HepG2 (cell line): ENCODE measurements around the gene MRPL58. TPM values are rescaled to one million over a fixed set of nuclear protein-coding genes. Genes with fewer than 3 reads are reported as not detected.

ENCODE experiments used
- AHR ChIP-seq: IDR thresholded peaks from 2 replicates; pipeline ENCODE4 v1.6.1; 2018; ENCODE audit warnings: missing genetic modification reagents, missing compliant biosample characterization
- CCAR2 ChIP-seq: fragments of 200-400 bp; formaldehyde crosslinking; optimal IDR thresholded peaks from 2 replicates; pipeline ENCODE3; 2018; ENCODE audit warnings: low read depth, mild to moderate bottlenecking, low read length, moderate library complexity
- CENPT ChIP-seq: sonication (generic); formaldehyde crosslinking; IDR thresholded peaks from 2 replicates; pipeline ENCODE4 v1.8.0; 2022; ENCODE audit warnings: low read depth, mild to moderate bottlenecking, moderate library complexity, missing genetic modification reagents
- EP300 ChIP-seq, 3 experiments: sonication (generic) in 1 of 3; formaldehyde crosslinking in 1 of 3; IDR thresholded peaks; 2 replicates each; pipeline versions ENCODE4 v1.5.1 to v1.6.1; 2011 to 2020; ENCODE audit warnings: low read depth in 2 of 3, low read length in 2 of 3, borderline replicate concordance in 1 of 3, improper control_type of control experiment in 1 of 3, mild to moderate bottlenecking in 1 of 3, missing genetic modification reagents in 1 of 3, moderate library complexity in 1 of 3
- ERF ChIP-seq: IDR thresholded peaks from 2 replicates; pipeline ENCODE4 v1.6.1; 2018; ENCODE audit warnings: missing biosample characterization, missing genetic modification reagents
- FIP1L1 ChIP-seq: fragments of 200-400 bp; formaldehyde crosslinking; IDR thresholded peaks from 2 replicates; pipeline ENCODE4 v1.6.1; 2018; ENCODE audit warnings: low read depth, mild to moderate bottlenecking, low read length, moderate library complexity, borderline replicate concordance; ENCODE audit not compliant: insufficient read depth
- FOXM1 ChIP-seq: sonication (generic); formaldehyde crosslinking; IDR thresholded peaks from 2 replicates; pipeline ENCODE4 v1.5.0; 2020; ENCODE audit warnings: missing genetic modification reagents
- HNRNPL ChIP-seq: fragments of 200-400 bp; formaldehyde crosslinking; IDR thresholded peaks from 2 replicates; pipeline ENCODE4 v1.6.1; 2017; ENCODE audit warnings: mild to moderate bottlenecking, low read depth, low read length
- MTF2 ChIP-seq: sonication (generic); formaldehyde crosslinking; IDR thresholded peaks from 2 replicates; pipeline ENCODE4 v1.5.0; 2020; ENCODE audit warnings: missing genetic modification reagents, borderline replicate concordance
- ONECUT2 ChIP-seq: sonication (generic); formaldehyde crosslinking; IDR thresholded peaks from 2 replicates; pipeline ENCODE4 v1.4.0; 2020; ENCODE audit warnings: missing genetic modification reagents
- REPIN1 ChIP-seq: sonication (generic); formaldehyde crosslinking; IDR thresholded peaks from 2 replicates; pipeline ENCODE4 v1.8.0; 2022; ENCODE audit warnings: missing genetic modification reagents, low read depth, mild to moderate bottlenecking, borderline replicate concordance
- SMARCC2 ChIP-seq: fragments of 450-650 bp; IDR thresholded peaks from 2 replicates; pipeline ENCODE4 v1.6.1; 2017; ENCODE audit warnings: antibody characterized with exemption, mild to moderate bottlenecking
- TGIF2 ChIP-seq: IDR thresholded peaks from 2 replicates; pipeline ENCODE4 v1.6.1; 2016; ENCODE audit warnings: control low read depth, missing compliant biosample characterization
- WIZ ChIP-seq: sonication (generic); formaldehyde crosslinking; IDR thresholded peaks from 2 replicates; pipeline ENCODE4 v1.5.1; 2020; ENCODE audit warnings: mild to moderate bottlenecking, missing genetic modification reagents
- ZNF350 ChIP-seq: sonication (generic); formaldehyde crosslinking; IDR thresholded peaks from 2 replicates; pipeline ENCODE4 v1.4.0; 2020; ENCODE audit warnings: mild to moderate bottlenecking, low read depth, missing genetic modification reagents, borderline replicate concordance
- ZNF672 ChIP-seq: sonication (generic); formaldehyde crosslinking; IDR thresholded peaks from 2 replicates; pipeline ENCODE4 v1.8.1; 2022; ENCODE audit warnings: missing genetic modification reagents
- ZNF7 ChIP-seq: IDR thresholded peaks from 2 replicates; pipeline ENCODE4 v1.6.1; 2016; ENCODE audit warnings: missing biosample characterization, missing genetic modification reagents
- ZNF747 ChIP-seq: sonication (generic); formaldehyde crosslinking; IDR thresholded peaks from 2 replicates; pipeline ENCODE4 v1.8.1; 2023; ENCODE audit warnings: missing genetic modification reagents, mild to moderate bottlenecking, borderline replicate concordance
- ZNF816 ChIP-seq: sonication (generic); formaldehyde crosslinking; IDR thresholded peaks from 2 replicates; pipeline ENCODE4 v1.8.0; 2022; ENCODE audit warnings: missing genetic modification reagents, mild to moderate bottlenecking, borderline replicate concordance
- polyA plus RNA-seq, 8 experiments: library from polyadenylated mRNA; depleted of rRNA in 3 of 8; stranded (reverse) in 7 of 8; unstranded in 1 of 8; fragments of >200 nt; fragmentation: Illumina TruSeq in 4 of 8; extraction: Trizol in 4 of 8; gene quantifications; 2 replicates each; pipeline versions ENCODE4 v1.2.1 to v1.2.3, GENCODE V29; 2011 to 2016; ENCODE audit warnings: low read depth in 4 of 8, missing spikeins in 1 of 8, mixed read lengths in 1 of 8; ENCODE audit not compliant: insufficient read depth in 1 of 8
- total RNA-seq, 5 experiments: library from RNA; depleted of rRNA; stranded (reverse); fragments of >200 nt; fragmentation: Illumina TruSeq; extraction: Trizol; gene quantifications; 2 replicates each; pipeline ENCODE4 v1.2.3, GENCODE V29; 2016; ENCODE audit warnings: low read depth in 1 of 5
- TF ChIP-seq, protein P1 (sequence below): sonication (generic); formaldehyde crosslinking; IDR thresholded peaks from 2 replicates; pipeline ENCODE4 v1.5.0; 2020; ENCODE audit warnings: missing genetic modification reagents
- TF ChIP-seq, protein P2 (sequence below): sonication (generic); formaldehyde crosslinking; IDR thresholded peaks from 2 replicates; pipeline ENCODE4 v1.8.0; 2022; ENCODE audit warnings: mild to moderate bottlenecking, missing genetic modification reagents; ENCODE audit not compliant: insufficient replicate concordance
- TF ChIP-seq, protein P3 (sequence below): sonication (generic); formaldehyde crosslinking; IDR thresholded peaks from 2 replicates; pipeline ENCODE4 v1.4.0; 2020; ENCODE audit warnings: mild to moderate bottlenecking, missing genetic modification reagents

The MRPL58 gene
- total and polyA plus RNA-seq, 2 of the 13 experiments (the other 11 are each of a cell fraction or from before 2014, with no cell fraction given) = 44.9 to 68.9 TPM

DNA sequence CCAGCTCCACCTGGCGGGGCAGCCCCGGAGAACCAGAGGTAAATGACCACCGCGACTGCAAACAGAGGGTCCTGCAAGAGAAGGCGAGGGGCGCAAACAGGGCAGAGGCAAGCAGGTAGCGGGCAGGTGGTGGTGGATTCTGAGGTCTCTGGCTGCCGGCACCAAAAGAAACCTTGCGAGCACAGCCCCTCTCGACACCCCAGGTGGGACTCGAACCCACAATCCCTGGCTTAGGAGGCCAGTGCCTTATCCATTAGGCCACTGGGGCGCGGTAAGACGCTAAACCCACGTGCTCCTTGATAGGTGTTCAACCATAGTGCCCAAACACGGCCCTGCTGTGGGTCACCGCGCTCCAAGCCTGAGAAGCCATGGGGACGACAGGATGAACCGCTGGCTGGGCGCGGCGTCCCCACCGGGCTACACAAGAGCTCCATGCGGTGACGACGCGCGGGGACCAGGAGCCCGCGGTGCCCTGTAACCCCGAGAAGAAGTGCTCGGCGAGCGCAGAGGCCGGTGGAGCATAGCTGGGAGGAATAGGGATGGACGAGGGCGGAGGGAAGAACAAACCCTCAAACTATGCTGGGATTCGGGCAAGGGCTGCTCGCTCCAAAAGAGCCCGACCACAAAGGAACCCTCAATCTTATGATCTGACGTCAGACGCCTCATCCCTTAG lies 21.9 kb downstream of the MRPL58 start (continued):
- peak; percentile 86 for TF ChIP-seq TGIF2 (CRISPR knock-in tag)
- TF ChIP-seq WIZ (CRISPR knock-in tag) = peak; percentile 93
- no peak for TF ChIP-seq SMARCC2
- TF ChIP-seq ZNF747 (CRISPR knock-in tag) = peak; percentile 50; the same call in 1 of the 2 replicates
- TF ChIP-seq MTF2 (CRISPR knock-in tag) = no peak; the same call in 1 of the 2 replicates
- peak; percentile 8; the same call in 1 of the 2 replicates for TF ChIP-seq ERF (CRISPR knock-in tag)
- no peak; the same call in 1 of the 2 replicates for TF ChIP-seq AHR (CRISPR knock-in tag)
- TF ChIP-seq ZNF7 (CRISPR knock-in tag) = peak; percentile 12; the same call in 1 of the 2 replicates
- peak; percentile 20; the same call in 1 of the 2 replicates for TF ChIP-seq FOXM1 (CRISPR knock-in tag)
- no peak for TF ChIP-seq CCAR2
- TF ChIP-seq, protein P1, sequence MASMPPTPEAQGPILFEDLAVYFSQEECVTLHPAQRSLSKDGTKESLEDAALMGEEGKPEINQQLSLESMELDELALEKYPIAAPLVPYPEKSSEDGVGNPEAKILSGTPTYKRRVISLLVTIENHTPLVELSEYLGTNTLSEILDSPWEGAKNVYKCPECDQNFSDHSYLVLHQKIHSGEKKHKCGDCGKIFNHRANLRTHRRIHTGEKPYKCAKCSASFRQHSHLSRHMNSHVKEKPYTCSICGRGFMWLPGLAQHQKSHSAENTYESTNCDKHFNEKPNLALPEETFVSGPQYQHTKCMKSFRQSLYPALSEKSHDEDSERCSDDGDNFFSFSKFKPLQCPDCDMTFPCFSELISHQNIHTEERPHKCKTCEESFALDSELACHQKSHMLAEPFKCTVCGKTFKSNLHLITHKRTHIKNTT (CRISPR knock-in tag) = no peak
- peak; percentile 79 for TF ChIP-seq ZNF816
- 0 out of 2 replicates have a peak, but pooled peaks have one; percentile 13 for TF ChIP-seq ZNF350
- TF ChIP-seq HNRNPL = 0 out of 2 replicates have a peak, but pooled peaks have one; percentile 19
- TF ChIP-seq, protein P2, sequence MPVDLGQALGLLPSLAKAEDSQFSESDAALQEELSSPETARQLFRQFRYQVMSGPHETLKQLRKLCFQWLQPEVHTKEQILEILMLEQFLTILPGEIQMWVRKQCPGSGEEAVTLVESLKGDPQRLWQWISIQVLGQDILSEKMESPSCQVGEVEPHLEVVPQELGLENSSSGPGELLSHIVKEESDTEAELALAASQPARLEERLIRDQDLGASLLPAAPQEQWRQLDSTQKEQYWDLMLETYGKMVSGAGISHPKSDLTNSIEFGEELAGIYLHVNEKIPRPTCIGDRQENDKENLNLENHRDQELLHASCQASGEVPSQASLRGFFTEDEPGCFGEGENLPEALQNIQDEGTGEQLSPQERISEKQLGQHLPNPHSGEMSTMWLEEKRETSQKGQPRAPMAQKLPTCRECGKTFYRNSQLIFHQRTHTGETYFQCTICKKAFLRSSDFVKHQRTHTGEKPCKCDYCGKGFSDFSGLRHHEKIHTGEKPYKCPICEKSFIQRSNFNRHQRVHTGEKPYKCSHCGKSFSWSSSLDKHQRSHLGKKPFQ (CRISPR knock-in tag) = no peak
- TF ChIP-seq ONECUT2 = no peak
- TF ChIP-seq REPIN1 (CRISPR knock-in tag) = peak; percentile 81; the same call in 1 of the 2 replicates
- TF ChIP-seq ZNF672 (CRISPR knock-in tag) = no peak
- TF ChIP-seq, protein P3, sequence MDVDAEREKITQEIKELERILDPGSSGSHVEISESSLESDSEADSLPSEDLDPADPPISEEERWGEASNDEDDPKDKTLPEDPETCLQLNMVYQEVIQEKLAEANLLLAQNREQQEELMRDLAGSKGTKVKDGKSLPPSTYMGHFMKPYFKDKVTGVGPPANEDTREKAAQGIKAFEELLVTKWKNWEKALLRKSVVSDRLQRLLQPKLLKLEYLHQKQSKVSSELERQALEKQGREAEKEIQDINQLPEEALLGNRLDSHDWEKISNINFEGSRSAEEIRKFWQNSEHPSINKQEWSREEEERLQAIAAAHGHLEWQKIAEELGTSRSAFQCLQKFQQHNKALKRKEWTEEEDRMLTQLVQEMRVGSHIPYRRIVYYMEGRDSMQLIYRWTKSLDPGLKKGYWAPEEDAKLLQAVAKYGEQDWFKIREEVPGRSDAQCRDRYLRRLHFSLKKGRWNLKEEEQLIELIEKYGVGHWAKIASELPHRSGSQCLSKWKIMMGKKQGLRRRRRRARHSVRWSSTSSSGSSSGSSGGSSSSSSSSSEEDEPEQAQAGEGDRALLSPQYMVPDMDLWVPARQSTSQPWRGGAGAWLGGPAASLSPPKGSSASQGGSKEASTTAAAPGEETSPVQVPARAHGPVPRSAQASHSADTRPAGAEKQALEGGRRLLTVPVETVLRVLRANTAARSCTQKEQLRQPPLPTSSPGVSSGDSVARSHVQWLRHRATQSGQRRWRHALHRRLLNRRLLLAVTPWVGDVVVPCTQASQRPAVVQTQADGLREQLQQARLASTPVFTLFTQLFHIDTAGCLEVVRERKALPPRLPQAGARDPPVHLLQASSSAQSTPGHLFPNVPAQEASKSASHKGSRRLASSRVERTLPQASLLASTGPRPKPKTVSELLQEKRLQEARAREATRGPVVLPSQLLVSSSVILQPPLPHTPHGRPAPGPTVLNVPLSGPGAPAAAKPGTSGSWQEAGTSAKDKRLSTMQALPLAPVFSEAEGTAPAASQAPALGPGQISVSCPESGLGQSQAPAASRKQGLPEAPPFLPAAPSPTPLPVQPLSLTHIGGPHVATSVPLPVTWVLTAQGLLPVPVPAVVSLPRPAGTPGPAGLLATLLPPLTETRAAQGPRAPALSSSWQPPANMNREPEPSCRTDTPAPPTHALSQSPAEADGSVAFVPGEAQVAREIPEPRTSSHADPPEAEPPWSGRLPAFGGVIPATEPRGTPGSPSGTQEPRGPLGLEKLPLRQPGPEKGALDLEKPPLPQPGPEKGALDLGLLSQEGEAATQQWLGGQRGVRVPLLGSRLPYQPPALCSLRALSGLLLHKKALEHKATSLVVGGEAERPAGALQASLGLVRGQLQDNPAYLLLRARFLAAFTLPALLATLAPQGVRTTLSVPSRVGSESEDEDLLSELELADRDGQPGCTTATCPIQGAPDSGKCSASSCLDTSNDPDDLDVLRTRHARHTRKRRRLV (CRISPR knock-in tag) = 0 out of 2 replicates have a peak, but pooled peaks have one; percentile 36
- TF ChIP-seq EP300 (IDR thresholded peaks at IDR 0.05; ENCODE audit: low read depth in 2 of 2, low read length in 2 of 2) = no peak
- TF ChIP-seq EP300 (CRISPR knock-in tag; IDR thresholded peaks at IDR 0.05; ENCODE audit: borderline replicate concordance) = peak; percentile 55
- no peak for TF ChIP-seq FIP1L1
- TF ChIP-seq CENPT (CRISPR knock-in tag) = no peak; the same call in 1 of the 2 replicates
